ENCODE measurements around the gene KCTD10. TPM values are rescaled to one million over a fixed set of nuclear protein-coding genes. Genes with fewer than 3 reads are reported as not detected.
"Not testable (repeated sequence)": the region's sequence is repeated elsewhere in the genome, so short reads cannot be mapped to it uniquely, and the experiment has no call there.

Gene KCTD10
- total RNA-seq, 2 experiments from 2014 or later: 35.7 to 38.8 TPM

DNA sequence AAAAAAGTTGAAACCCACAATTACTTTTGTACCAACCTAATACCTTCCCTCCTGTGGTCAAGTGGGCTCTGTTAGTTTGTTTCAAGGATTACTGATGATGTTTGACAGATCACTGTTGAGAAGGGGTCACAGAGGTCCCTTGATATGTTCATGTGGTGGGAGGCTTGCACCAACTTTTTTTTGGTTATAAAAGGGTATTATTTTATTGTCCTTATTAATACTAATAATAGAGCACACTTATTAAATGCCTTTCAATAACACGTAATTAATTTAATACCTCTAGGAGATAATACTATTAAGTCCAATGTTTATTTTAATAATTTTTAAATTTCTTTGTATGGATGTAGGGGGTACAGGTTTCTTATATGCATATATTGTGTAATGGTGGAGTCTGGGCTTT is 4.8 kb upstream of the KCTD10 start:
- peaks cover 21% of the 10 kb centered on the region for H3K36me3 Mint-ChIP-seq (ENCODE audit: low read depth)
- POLR2A ChIA-PET: no interaction called here
- DNase-seq: no peak

DNA sequence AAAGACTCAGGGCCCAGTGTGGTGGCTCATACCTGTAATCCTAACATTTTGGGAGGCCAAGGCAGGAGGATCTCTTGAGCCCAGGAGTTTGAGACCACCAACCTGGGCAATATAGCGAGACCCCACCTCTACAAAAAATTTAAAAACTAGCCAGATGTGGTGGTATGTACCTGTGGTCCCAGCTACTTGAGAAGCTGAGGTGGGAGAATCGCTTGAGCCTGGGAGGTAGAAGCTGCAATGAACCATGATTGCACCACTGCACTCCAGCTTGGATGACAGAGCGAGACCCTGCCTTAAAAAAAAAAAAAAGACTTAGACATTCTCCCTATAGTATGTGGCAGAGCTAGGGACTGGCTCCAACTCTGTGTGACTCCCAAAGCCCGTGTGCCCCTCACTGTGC is 3.3 kb upstream of the KCTD10 start:
- ChIA-PET CTCF (interaction anchor here (2.5 kb wide), 1 partner anchor 47 kb away, joined by 9 read pairs; no protein-coding TSS in a partner anchor), POLR2A (no interaction called here)
- no peak for DNase-seq
- Mint-ChIP-seq H3K36me3 (ENCODE audit: low read depth) (peaks cover 10% of the 10 kb centered on the region), H3K9me3 (ENCODE audit: insufficient read depth) (no peaks in the 10 kb centered on the region), H3K4me1 (ENCODE audit: low read depth) (peaks cover 28% of the 10 kb centered on the region), H3K4me3 (no peak overlapping the region), H3K27ac (no peak overlapping the region), H3K27me3 (ENCODE audit: low read depth) (no peaks in the 10 kb centered on the region)
- no peak for ATAC-seq

More for the DNA sequence above, 4.8 kb upstream of the KCTD10 start:
- H3K27ac Mint-ChIP-seq: no peak overlapping the region
- no peak for ATAC-seq
- H3K9me3 Mint-ChIP-seq (ENCODE audit: insufficient read depth): no peaks in the 10 kb centered on the region
- CTCF ChIA-PET: interaction anchor here (1.0 kb wide), 1 partner anchor 54 kb away, joined by 3 read pairs; no protein-coding TSS in a partner anchor
- no peak overlapping the region for H3K4me3 Mint-ChIP-seq
- peaks cover 13% of the 10 kb centered on the region for H3K4me1 Mint-ChIP-seq (ENCODE audit: low read depth)
- no peaks in the 10 kb centered on the region for H3K27me3 Mint-ChIP-seq (ENCODE audit: low read depth)

DNA sequence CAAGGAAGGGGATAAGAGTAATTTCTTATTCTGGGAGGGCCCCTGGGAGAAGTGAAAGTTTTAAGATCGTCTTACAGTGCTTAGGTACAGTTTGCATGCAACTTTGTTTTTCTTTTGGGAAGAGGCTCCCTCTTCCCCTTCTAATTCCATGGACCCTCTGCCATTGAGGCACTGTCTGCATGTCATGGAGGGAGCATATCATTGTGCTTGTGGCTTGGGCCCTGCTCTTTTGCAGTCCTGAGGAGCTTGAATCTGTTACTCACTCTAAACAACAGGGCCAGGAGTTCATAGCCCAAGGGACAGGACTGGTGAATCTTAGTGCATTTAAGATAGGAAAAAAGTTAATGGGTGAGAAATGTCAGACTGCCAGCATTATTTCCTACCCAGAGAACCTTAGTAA is 2.7 kb upstream of the KCTD10 start:
- Mint-ChIP-seq H3K27ac (no peak overlapping the region), H3K36me3 (ENCODE audit: low read depth) (peaks cover 5% of the 10 kb centered on the region), H3K27me3 (ENCODE audit: low read depth) (no peaks in the 10 kb centered on the region), H3K4me3 (no peak overlapping the region), H3K9me3 (ENCODE audit: insufficient read depth) (no peaks in the 10 kb centered on the region), H3K4me1 (ENCODE audit: low read depth) (peaks cover 32% of the 10 kb centered on the region)
- ATAC-seq (no peak), DNase-seq (no peak)
- CTCF ChIA-PET: interaction anchor here (2.5 kb wide), 1 partner anchor 47 kb away, joined by 9 read pairs; no protein-coding TSS in a partner anchor
- POLR2A ChIA-PET: no interaction called here

DNA sequence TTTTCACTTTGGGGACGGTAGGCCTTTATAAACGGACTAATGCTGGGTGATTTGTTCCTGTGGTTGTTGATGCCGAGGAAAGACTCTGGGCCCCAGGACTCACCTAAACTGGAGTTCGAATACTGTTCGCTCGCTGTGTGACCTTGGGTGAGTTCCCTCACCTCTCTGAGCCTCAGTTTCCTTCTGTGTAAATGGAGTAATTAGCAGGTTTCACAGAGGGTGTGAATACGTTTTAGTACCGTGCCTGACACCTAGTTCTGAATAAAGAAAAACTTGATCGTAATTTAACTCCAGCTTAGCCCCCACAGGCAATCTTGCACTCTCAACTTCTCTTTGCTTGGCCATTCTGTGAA is 839 bp upstream of the KCTD10 start:
- Mint-ChIP-seq H3K4me3 (peak overlapping the region; percentile 98), H3K27ac (peak overlapping the region; percentile 100), H3K36me3 (ENCODE audit: low read depth) (no peaks in the 10 kb centered on the region), H3K27me3 (ENCODE audit: low read depth) (no peaks in the 10 kb centered on the region), H3K4me1 (ENCODE audit: low read depth) (peaks cover 37% of the 10 kb centered on the region), H3K9me3 (ENCODE audit: insufficient read depth) (no peaks in the 10 kb centered on the region)
- ATAC-seq: no peak
- ChIA-PET POLR2A (interaction anchor here (0.6 to 1.7 kb wide), 5 partner anchors 11 to 422 kb away, joined by 3 to 8 read pairs (median 4); partner anchors contain the start of gene TCHP), CTCF (interaction anchor here (1.2 to 2.5 kb wide), 3 partner anchors 43 to 328 kb away, joined by 3 to 9 read pairs (median 3); no protein-coding TSS in a partner anchor)
- DNase-seq: no peak

DNA sequence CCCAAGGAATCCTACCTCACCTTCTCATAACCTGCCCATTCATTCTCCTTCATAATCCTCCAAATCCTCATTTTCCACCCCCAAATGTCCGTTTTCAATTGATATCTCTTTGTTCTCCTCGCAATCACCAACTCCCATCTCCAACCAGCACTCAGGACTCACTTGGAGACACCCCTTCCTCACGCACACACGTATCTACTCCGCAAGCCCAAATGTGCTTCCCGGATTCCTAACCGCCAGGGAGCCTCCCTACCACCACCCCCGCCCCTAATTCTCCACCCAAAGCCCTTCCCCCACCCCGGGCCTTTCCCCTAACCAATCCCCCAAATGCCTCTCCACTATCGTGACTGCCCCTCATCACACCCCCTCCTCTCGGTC is 304 bp downstream of the KCTD10 start:
- Mint-ChIP-seq H3K27me3 (ENCODE audit: low read depth) (no peaks in the 10 kb centered on the region), H3K9me3 (ENCODE audit: insufficient read depth) (no peaks in the 10 kb centered on the region), H3K36me3 (ENCODE audit: low read depth) (no peaks in the 10 kb centered on the region), H3K4me3 (peak overlapping the region; percentile 98), H3K4me1 (ENCODE audit: low read depth) (peaks cover 37% of the 10 kb centered on the region), H3K27ac (peak overlapping the region; percentile 100)
- CTCF ChIA-PET: interaction anchor here (1.0 to 2.6 kb wide), 7 partner anchors 9 to 369 kb away, joined by 3 to 9 read pairs (median 3); no protein-coding TSS in a partner anchor
- POLR2A ChIA-PET: interaction anchor here (0.7 to 1.7 kb wide), 10 partner anchors 9 to 377 kb away, joined by 3 to 8 read pairs (median 4); partner anchors contain the start of gene MVK
- DNase-seq: no peak
- ATAC-seq: peak; percentile 2

DNA sequence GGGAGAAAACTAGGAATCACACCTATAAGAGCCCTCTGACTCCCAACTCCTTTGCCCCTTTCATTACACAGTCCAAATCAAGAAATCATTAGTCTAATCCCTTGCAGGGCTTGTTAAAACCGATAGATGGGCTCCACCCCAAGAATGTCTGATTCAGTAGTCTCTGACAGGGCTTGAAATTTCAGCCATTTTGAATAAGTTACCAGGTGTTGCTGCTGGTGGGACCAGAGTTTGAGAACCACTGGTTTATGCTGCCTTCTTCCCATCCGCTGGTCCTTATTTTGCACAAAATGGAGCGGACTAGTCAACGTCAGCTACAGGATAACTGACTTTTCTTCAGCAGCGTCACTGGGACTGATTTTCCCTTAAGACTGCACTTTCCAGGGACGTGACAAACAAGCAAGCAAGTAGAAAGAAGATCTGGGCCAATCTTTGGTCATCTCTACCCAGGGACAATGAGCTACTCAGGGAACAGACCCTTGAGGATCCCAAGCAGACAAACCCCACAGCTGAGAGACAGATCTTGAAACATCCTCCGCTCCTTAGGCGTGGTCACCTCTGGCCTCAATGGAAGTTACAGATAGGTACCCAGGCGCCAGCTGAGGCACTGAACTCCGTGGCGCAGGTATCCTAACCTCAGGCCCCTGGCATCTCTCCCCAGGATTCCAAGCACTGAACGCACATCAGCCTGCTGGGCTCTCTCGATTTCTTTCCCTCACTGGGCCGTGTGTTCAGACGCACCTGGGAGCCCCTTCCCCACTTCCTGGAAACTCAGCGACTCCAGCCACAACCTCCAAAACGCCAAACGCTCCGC is 900 bp downstream of the KCTD10 start:
- H3K9me3 Mint-ChIP-seq (ENCODE audit: insufficient read depth): no peaks in the 10 kb centered on the region
- peak overlapping the region; percentile 100 for H3K27ac Mint-ChIP-seq
- peak overlapping the region; percentile 98 for H3K4me3 Mint-ChIP-seq
- H3K27me3 Mint-ChIP-seq (ENCODE audit: low read depth): no peaks in the 10 kb centered on the region
- POLR2A ChIA-PET: interaction anchor here (0.8 to 1.7 kb wide), 4 partner anchors 9 to 98 kb away, joined by 3 to 8 read pairs (median 6); partner anchors contain the start of gene MVK
- H3K36me3 Mint-ChIP-seq (ENCODE audit: low read depth): no peaks in the 10 kb centered on the region
- CTCF ChIA-PET: interaction anchor here (1.0 to 2.6 kb wide), 6 partner anchors 9 to 369 kb away, joined by 3 to 9 read pairs (median 3); no protein-coding TSS in a partner anchor
- peaks cover 37% of the 10 kb centered on the region for H3K4me1 Mint-ChIP-seq (ENCODE audit: low read depth)
- DNase-seq (no peak), ATAC-seq (no peak)

DNA sequence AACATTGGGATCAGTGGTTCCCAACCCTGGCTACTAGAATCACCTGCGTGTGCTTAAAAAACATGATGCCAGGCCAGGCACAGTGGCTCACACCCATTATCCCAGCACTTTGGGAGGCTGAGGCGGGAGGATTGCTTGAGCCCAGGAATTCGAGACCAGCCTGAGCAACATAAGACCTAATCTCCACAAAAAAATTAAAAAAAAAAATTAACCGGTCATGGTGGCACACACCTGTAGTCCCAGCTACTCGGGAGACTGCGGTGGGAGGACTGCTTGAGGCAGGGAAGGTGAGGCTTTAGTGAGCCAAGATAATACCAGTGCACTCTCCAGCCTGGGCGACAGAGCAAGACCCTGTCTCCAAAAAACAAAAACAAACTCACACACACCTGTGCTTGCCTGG is 2.0 kb downstream of the KCTD10 start:
- ChIA-PET POLR2A (no interaction called here), CTCF (interaction anchor here (1.7 to 2.6 kb wide), 2 partner anchors 42 kb away, joined by 7 to 9 read pairs; no protein-coding TSS in a partner anchor)
- no peaks in the 10 kb centered on the region for H3K9me3 Mint-ChIP-seq (ENCODE audit: insufficient read depth)
- H3K4me3 Mint-ChIP-seq: peak overlapping the region; percentile 98
- H3K27ac Mint-ChIP-seq: peak overlapping the region; percentile 20
- no peaks in the 10 kb centered on the region for H3K36me3 Mint-ChIP-seq (ENCODE audit: low read depth)
- ATAC-seq (no peak), DNase-seq (no peak)
- H3K4me1 Mint-ChIP-seq (ENCODE audit: low read depth): peaks cover 42% of the 10 kb centered on the region
- H3K27me3 Mint-ChIP-seq (ENCODE audit: low read depth): no peaks in the 10 kb centered on the region

DNA sequence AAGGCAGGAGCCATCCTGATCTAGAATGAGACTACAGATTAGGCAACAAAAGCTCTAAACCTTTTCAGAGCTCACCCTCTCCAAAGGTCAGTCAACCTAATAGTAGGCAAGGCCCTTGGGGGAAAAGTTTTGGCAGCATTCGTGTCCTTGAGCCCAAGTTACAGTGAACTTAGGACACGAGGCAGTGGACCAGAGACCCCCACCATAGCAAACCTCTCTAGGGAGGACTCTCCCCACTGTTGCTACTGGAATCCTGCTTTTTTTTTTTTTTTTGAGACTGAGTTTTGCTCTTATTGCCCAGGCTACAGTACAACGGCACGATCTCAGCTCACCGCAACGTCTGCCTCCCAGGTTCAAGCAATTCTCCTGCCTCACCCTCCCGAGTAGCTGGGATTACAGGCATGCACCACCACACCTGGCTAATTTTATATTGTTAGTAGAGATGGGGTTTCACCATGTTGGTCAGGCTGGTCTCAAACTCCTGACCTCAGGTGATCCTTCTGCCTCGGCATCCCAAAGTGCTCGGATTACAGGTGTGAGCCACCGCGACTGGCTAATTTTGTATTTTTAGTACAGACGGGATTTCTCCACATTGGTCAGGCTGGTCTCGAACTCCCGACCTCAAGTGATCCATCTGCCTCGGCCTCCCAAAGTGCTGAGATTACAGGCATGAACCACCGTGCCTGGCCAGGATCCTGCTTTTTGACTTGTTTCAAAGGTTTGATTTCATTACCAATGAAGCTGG is 3.4 kb downstream of the KCTD10 start:
- H3K4me1 Mint-ChIP-seq (ENCODE audit: low read depth): peaks cover 47% of the 10 kb centered on the region
- ATAC-seq; DNase-seq; H3K36me3 Mint-ChIP-seq (ENCODE audit: low read depth); H3K9me3 Mint-ChIP-seq (ENCODE audit: insufficient read depth); H3K4me3 Mint-ChIP-seq; H3K27ac Mint-ChIP-seq; POLR2A ChIA-PET; H3K27me3 Mint-ChIP-seq (ENCODE audit: low read depth): not testable (repeated sequence)
- CTCF ChIA-PET: interaction anchor here (0.6 to 2.5 kb wide), 4 partner anchors 10 to 1231 kb away, joined by 3 to 7 read pairs (median 6); no protein-coding TSS in a partner anchor

DNA sequence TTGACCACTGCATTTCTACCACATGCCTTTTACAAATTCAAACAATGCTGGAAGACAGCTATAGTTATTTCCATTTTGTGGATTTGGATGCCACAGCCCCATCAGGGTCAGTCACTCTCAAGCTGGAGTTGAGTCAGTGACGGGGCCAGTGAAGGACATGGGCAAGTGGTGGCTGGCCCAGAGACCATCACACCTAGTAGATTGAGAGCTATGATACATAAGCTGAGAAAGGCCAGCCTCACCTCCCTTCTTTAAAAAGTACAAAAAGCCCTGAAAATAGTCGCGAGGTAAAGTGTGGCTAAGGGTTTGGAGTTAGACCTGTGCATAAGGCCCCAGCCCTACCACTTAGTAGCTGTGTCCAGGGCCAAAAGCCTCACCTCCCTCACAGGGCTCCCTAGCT is 4.1 kb downstream of the KCTD10 start:
- Mint-ChIP-seq H3K27me3 (ENCODE audit: low read depth) (no peaks in the 10 kb centered on the region), H3K27ac (no peak overlapping the region)

DNA sequence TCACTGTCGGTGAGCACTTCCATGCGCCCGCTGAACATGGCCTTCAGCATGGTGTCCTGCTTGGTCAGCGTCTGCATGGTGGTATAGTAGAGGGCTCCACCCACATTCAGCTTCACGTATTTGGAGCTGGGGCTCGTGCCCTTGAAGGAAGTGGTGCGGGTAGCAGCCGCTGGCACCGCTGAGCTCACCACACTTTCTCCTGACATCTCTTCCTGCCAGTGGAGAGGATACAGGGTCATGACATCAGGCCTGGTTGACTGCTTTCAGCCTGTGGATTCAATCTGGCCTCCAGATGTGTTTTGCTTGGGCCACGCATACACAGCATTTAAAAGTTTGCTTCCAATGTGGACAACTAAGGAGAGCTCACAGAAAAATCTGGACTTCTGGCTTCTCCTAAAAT is 7.6 kb downstream of the KCTD10 start:
- POLR2A ChIA-PET: interaction anchor here (0.6 kb wide), 1 partner anchor 403 kb away, joined by 3 read pairs; no protein-coding TSS in a partner anchor
- Mint-ChIP-seq H3K4me3 (no peak overlapping the region), H3K27ac (peak overlapping the region; percentile 45), H3K36me3 (ENCODE audit: low read depth) (peaks cover 12% of the 10 kb centered on the region), H3K4me1 (ENCODE audit: low read depth) (peaks cover 22% of the 10 kb centered on the region), H3K27me3 (ENCODE audit: low read depth) (no peaks in the 10 kb centered on the region), H3K9me3 (ENCODE audit: insufficient read depth) (no peaks in the 10 kb centered on the region)
- no peak for ATAC-seq
- DNase-seq: peak; percentile 25
- CTCF ChIA-PET: interaction anchor here (1.2 kb wide), 2 partner anchors 37 to 42 kb away, joined by 4 to 6 read pairs; no protein-coding TSS in a partner anchor

More for the DNA sequence above, 4.1 kb downstream of the KCTD10 start:
- ATAC-seq (no peak), DNase-seq (no peak)
- POLR2A ChIA-PET: no interaction called here
- CTCF ChIA-PET: interaction anchor here (0.6 to 2.5 kb wide), 4 partner anchors 9 to 1232 kb away, joined by 3 to 6 read pairs (median 4); partner anchors contain the start of gene MVK
- peaks cover 47% of the 10 kb centered on the region for H3K4me1 Mint-ChIP-seq (ENCODE audit: low read depth)
- H3K4me3 Mint-ChIP-seq: no peak overlapping the region
- peaks cover 8% of the 10 kb centered on the region for H3K36me3 Mint-ChIP-seq (ENCODE audit: low read depth)
- H3K9me3 Mint-ChIP-seq (ENCODE audit: insufficient read depth): no peaks in the 10 kb centered on the region

DNA sequence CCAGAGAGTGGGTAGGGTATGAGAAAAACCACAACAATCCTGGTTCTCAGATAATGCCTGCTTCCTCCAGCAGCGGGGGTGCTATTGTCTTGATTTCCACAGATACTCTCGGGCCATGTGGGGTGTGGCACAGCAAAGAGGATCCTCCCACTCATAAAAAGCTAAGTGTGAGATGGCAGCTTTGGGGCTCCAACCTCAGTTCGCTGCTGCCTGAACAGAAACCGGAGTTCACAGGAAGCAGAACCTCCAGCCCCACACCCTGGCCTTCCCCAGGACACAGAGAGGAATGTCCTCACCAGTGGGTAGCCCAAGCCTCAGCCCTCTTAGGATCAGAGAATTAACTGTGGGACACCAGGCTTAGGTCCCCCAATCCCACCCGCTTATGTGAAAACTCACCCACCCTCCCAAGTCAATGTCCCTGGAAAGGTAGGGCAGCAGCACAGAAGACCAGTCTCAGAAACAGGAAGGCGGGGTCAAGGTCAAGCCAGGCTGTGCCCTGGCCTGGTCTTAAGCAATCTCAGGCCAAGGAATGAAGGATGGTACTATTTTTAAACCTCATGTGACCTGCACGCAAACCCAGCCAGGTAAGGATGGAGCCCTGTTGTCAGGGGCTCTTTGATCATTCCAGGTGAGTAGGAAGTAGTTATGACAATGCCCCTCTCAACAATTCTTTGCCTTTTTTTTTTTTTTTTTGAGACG is 9.0 kb downstream of the KCTD10 start:
- peaks cover 32% of the 10 kb centered on the region for H3K4me1 Mint-ChIP-seq (ENCODE audit: low read depth)
- CTCF ChIA-PET: interaction anchor here (0.8 to 1.3 kb wide), 3 partner anchors 9 to 130 kb away, joined by 3 read pairs; partner anchors contain the start of genes KCTD10 and UBE3B
- H3K27me3 Mint-ChIP-seq (ENCODE audit: low read depth): no peaks in the 10 kb centered on the region
- no peaks in the 10 kb centered on the region for H3K9me3 Mint-ChIP-seq (ENCODE audit: insufficient read depth)
- ATAC-seq (no peak), DNase-seq (no peak)
- H3K36me3 Mint-ChIP-seq (ENCODE audit: low read depth): peaks cover 14% of the 10 kb centered on the region
- no peak overlapping the region for H3K4me3 Mint-ChIP-seq
- POLR2A ChIA-PET: interaction anchor here (1.4 kb wide), 1 partner anchor 9 kb away, joined by 7 read pairs; the partner anchor contains the start of genes KCTD10 and UBE3B
- H3K27ac Mint-ChIP-seq: no peak overlapping the region
